ENCODE results near the gene ZNF326. TPM values are rescaled to one million over a fixed set of nuclear protein-coding genes. Genes with fewer than 3 reads are reported as not detected.

ZNF326 gene
- total RNA-seq, 4 donors from 2014 or later = 19.9 to 32.8 (median 24.0) TPM

DNA sequence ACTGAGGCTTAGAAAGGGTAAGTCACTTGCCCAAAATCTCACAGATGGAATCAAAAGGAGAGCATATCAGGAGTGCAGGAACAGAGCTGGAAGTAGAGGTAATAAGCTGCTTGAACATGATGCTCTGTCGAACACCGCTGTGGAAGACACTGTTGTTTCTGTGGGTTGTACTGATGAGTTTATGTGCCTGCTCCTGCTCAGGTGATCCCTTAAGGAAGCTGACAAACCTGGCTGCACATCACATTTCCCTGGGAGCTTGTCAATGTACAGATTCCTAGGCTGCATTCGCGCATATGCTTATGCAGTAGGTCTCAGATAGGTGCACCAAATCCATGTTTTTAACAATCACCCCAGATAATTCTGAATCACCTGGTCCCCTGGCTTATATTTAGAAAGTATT lies 79.7 kb downstream of the ZNF326 start:
- TF ChIP-seq, protein P1, sequence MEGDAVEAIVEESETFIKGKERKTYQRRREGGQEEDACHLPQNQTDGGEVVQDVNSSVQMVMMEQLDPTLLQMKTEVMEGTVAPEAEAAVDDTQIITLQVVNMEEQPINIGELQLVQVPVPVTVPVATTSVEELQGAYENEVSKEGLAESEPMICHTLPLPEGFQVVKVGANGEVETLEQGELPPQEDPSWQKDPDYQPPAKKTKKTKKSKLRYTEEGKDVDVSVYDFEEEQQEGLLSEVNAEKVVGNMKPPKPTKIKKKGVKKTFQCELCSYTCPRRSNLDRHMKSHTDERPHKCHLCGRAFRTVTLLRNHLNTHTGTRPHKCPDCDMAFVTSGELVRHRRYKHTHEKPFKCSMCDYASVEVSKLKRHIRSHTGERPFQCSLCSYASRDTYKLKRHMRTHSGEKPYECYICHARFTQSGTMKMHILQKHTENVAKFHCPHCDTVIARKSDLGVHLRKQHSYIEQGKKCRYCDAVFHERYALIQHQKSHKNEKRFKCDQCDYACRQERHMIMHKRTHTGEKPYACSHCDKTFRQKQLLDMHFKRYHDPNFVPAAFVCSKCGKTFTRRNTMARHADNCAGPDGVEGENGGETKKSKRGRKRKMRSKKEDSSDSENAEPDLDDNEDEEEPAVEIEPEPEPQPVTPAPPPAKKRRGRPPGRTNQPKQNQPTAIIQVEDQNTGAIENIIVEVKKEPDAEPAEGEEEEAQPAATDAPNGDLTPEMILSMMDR (IDR thresholded peaks at IDR 0.05; ENCODE audit: low read depth) = no peak

DNA sequence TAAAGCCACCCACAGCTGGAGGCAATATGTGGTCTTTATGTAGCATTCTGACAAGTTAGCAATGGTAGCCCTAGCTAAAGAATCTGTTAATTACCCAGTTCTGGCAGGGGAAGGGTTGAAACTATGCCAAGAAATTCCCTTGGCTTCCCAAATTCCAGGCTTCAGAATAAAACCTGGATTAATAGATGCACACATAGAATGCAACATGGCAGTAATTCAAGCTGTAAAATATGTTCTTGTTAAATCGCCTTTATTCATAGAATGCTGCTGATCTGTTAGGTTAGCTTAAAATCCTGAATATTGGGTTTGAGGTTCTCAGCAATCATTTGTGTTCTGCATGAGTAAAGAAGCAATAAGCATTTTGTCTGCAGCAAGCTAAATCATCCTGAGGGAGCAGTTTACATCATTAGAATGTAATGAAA lies 80.1 kb downstream of the ZNF326 start:
- TF ChIP-seq, protein P1 (IDR thresholded peaks at IDR 0.05; ENCODE audit: low read depth) = no peak

DNA sequence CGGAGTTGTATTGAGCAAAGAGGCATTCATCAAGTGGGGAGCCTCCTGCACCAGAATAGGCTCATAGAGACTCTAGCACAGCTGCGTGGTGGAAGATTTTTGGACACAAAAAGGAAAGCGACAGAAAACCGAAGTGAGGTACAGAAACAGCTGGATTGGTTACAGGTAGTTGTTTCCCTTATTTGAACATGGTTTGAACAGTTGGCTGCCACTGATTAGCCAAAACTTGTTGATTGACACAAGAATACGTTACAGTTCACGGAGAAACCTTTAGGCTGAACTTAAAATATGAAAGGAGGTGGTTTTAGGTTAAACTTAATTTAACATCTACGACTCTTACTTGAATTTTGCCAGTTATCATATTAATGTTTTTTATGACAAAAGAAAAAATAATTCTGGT lies 89.1 kb downstream of the ZNF326 start:
- TF ChIP-seq, protein P1 (IDR thresholded peaks at IDR 0.05; ENCODE audit: low read depth) = no peak

Small RNA genes lying within 50 kb of the gene (small RNA-seq; reads per million reads assigned to genes)
- not detected for gene RN7SKP272

Other genes with a start within 250 kb of the ZNF326 start
- 10 to 100 TPM in 1 of 4 donors, 1 to 10 TPM in 3; 7.5 to 12.4 (median 9.2) TPM for gene LRRC8D, start 174.1 kb upstream of the ZNF326 start, total RNA-seq